ENCODE results near the gene ERAL1.
"Not testable (repeated sequence)": the region's sequence is repeated elsewhere in the genome, so short reads cannot be mapped to it uniquely, and the experiment has no call there.

Gene ERAL1

DNA sequence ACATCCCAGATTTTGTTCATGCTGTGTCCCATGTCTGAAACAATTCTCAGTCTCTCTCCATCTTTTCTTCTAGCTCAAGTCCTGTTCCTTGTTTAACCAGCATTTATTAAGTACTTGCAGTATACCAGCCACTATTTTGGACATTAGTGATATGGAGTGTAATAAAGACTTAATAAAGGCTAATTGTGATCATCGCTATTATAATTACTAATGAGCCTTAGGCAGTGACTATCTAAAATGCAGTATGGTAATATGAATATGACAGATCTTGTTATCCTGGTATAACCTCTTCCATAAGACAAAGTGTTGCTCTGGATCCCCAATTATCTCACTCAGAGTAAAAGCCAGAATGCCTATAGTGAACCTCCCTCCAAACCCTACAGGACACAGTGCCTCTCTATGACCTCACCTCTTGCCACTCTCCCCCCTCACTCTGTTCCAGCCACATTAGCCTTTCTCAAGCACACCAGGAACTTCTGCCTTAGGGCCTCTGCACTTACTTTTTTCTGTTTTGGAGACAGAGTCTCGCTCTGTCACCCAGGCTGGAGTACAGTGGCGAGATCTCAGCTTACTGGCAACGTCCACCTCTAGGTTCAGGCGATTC lies 44.5 kb downstream of the ERAL1 start:
- no peak for DNase-seq (ENCODE audit: low read depth in 2 of 2)

DNA sequence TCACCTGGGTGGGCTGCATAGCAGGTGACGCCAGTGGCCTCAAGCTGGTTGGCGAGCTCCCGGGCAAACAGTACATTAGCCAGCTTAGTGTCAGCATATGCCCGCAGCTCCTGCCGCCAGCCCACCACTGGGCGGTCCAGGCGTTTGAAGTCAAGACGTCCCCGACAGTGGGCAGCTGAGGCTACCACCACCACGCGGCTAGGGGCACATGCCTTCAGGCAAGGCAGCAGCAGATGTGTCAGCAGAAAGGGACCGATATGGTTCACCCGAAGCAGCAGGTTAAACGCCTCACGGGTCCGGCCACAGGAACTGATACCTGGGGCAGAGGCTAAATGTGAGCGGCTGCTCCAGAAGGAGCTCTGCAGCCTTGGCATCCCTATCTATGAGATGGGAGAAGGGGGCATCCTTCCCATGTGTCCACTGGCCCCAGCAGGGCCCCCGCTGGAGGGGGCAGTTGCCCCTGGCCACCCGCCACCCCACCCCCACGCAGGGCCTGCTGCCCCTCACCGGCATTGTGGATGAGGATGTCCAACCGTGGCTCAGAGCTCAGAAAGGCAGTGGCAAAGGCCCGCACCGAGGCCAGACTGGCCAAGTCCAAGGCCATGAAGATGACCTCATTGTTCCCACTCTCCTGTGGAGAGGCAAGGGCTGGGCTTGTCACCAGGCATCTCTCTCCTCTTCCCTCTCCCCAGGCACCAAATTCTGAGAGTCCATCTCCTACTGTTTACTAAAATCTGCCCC lies 46.3 kb downstream of the ERAL1 start:
- no peak for DNase-seq (ENCODE audit: low read depth in 2 of 2)

DNA sequence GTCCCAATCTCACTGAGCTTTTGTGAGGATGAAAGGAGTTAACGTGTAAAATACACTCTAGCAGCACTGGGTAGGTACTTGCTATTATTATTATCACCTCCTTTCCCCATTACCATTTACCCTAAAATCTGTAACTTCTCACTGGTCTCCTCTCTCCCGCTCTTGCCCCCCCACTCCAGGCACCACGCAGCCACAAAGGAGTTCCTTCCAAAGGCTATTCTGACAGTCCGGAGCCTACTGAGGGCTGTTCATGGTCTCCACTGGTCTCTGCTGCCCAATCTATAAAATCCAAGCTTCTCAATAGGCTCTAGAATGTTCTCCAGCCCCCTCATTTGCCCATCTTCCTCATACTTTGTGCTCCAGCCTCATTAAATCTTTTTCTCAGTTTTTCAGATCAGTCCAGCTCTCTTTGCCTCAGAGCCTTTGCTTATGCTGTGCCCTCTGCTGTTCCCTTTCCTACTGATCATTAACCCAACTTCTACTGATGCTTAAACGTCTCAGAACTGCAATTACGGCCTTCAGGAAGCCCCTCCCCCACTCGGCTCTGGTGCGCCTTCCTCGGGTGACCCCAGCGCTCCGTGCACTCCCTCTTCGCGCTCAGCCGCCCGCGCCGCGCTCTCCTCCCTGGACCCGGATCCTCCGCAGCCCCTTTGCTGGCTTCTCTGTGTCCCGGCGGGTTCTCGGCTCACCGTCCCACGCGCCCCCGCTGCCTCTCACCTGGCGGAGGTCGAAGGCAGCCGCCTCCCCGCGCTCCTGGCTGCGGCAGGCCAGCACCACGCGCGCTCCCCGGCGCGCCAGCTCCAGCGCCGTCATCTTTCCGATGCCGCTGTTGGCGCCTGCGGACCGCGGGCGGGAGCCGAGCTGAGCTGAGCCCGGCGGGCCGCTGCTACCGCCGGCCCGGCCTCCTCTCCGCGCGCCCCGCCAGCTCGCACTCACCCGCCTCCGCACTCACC lies 47.3 kb downstream of the ERAL1 start:
- DNase-seq (ENCODE audit: low read depth in 2 of 2) = no peak

DNA sequence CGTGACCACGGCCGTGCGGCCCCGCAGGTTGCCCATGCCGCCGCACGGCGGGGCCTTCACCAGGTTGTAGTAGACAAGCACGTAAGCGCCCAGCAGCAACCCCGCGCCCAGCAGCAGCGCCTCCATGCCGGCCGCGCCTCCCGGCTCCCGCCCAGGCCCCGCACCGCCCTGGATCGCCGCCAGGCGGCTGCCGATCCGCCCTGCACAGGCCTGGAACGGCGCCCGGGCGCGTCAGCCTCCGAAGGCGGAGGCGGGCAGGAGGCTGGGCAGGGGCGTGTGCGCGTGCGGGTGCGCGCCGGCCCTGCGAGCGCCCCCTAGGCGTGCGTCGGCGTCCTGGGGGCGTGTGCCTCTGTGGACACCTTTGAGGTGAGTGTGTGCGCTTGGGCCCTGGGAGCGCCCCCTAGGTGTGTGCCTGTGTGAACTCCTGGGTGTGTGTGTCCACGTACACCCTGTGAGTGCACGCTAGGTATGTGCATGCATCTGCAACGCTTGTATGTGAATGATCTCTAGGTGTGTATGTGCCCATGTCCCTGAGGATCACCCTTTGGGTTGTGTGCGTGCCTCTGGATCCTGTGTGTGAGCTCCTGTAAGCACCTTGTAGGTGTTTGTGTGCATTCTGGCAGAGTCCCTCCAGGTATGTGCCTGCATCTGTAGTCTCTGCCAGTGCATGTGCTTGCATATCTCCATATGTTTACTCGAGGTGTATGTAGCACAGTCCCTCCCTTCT lies 48.2 kb downstream of the ERAL1 start, which contains the start of gene DHRS13:
TSS of gene DHRS13 (minus strand) at position 261 of the 727 bp plus-strand sequence. CDS start at position 126, 135 bp downstream.
- DNase-seq (ENCODE audit: low read depth in 2 of 2) = peak; percentile 82 to 84

DNA sequence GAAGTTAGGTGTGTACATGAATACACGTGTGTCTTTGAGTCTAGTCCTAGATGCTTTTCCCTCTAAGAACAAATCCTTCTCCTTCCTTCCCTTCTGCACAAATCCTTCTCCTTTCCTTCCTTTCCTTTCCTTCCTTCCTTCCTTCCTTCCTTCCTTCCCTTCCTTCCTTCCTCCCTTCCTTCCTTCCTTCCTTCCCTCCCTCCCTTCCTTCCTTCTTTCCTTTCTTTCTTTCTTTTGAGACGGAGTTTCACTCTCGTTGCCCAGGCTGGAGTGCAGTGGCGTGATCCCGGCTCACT lies 48.7 kb downstream of the ERAL1 start:
- DNase-seq (ENCODE audit: low read depth in 2 of 2) = not testable (repeated sequence)

DNA sequence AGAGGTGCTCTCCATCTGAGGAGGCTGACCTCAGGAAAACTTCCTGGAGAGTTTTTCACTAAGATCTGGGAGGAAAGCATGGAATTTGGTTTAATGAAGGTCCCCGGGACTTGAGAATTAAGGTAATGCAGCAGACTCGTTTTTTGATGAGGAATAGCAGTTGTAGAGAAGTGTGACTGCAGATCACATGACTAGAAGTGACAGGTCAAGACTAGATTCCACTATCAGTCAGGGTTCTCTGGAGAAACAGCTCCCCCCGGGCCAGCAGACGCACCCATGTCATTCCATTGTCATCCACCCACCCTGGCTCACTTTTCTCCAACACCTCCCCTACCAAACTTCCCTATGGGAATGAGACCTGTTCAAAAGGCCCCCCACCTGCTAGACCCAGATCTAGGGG lies 50.0 kb downstream of the ERAL1 start:
- DNase-seq (ENCODE audit: low read depth in 2 of 2) = no peak

DNA sequence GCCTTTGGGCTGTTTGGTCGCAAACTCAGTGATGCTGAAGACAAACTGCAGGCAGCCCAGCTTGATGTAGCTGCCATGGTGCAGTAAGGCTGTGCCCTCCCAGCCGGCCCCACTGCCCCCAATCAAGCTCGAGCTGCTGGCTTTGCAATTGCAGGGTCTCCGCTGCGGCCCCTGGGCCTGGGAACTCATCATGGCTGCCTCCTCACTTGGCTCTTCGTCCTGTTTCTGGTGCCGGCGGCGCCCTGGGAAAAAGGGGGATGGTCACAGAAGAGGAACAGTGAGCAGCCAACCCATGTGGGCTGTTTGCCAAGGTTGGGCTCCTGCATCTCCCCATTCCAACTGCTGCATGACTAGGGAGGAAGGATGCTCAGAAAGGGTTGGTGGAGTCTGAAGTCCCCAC lies 51.5 kb downstream of the ERAL1 start:
- DNase-seq (ENCODE audit: low read depth in 2 of 2) = no peak

DNA sequence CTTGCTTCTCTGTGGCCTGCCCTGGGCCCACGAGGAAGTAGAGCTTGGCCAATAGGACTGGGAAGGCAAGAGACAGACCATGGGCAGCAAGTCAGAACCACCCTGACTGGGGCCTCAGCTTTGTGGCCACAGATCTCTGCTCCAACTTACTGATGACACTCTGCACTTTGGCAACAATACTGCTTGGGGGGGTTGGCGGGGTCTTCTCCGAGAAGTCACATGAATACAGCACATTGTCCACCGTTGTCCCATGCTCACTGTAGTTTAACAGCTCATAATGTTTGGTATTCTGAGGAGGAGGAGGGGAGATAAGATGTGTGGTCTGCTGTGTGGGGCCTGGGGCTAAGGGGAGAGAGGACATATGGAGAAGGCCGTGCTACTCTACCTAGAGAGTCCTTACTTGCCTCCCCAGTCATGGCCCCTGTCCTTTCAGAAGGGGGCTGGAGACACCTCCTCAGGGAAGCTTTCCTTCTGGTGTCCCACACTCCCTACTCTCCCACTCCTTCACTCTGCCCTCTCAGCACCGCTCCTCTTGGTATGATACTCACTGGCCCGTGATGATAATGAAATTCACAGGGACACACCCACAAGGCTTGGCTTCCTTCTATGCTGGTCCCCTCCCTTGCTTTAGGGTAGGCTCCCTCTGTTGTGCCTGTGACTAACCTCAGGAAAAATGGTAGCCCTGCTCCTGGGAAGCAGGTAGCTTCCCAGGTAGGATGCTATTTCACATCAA lies 52.1 kb downstream of the ERAL1 start:
- DNase-seq (ENCODE audit: low read depth in 2 of 2) = no peak

DNA sequence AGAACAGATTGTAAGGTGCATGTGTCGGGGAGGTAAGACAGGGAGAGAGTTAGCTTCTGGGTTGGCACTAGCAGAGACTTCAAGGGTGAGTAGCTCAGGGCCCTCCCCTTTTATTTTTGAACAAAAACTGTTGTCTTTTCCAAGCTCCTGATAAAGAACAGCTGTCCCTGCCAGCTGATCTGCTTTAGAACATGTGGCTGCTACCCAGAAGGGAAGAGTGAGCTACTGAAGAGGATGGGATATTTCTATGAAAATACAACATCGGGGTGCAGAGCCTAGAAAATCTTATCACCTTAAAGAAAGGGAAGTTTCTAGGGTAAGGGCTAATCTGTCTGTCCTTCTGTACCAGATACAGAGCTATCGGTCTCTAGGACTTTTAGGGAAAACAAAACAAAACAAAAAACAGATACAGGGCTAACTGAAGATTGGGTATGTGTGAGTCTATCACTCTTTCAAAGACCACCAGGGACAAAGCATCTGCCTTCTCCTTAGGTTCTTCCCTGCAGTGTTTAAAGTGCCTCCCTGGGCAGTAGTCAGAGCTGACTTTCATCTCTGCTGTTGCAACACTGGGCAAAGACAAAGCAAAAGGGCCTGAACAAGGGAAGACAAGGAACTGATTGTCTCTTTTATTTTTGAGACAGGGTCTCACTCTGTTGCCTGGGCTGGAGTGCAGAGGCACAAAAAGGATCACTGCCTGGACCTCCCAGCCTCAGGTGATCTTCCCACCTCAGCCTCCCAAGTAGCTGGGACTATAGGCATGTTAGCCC lies 53.1 kb downstream of the ERAL1 start:
- DNase-seq (ENCODE audit: low read depth in 2 of 2) = no peak

DNA sequence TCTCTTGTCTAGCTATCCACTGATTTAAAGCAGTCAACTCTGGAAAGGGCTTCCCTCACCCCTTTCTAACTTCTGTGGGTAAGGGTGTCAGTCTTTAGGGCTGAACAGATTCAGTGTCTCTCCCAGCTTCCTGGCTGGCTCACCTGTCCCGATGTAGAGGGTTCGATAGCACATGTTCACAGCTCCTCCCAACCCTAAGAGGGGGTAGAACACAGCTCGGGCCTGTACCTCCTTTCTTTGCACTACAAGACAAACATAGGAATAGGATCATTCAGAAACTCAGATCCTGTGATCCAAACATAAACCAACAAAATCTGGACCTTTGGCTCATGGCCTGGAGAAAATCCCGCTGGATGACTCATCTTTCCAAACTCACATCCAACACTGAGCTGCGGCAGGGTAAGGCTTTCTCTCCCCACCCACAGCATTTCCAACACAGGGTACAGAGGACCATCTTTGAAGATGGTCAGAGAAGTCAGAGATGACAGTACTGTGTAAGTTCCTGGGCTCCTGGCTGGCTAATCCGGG lies 53.9 kb downstream of the ERAL1 start:
- DNase-seq (ENCODE audit: low read depth in 2 of 2) = no peak

DNA sequence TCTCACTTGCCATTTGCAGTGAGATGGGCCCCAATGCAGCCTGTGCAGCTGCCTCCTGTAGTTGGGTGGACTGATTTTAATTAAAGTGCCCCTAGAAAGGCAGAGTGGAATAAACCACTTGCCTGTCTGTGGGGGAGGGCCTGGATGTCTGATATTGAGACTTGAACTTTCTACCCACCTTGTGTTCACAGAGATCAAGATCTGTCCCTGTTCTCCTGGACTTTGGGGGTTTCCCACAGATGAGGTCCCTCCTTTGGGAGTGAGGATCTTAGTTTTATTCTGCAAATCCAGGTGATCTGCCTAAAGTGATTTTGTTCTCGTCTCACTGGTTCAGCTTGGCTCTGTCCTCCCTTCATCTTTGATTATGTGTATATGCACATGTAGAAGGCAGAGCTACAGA lies 55.7 kb downstream of the ERAL1 start:
- no peak for DNase-seq (ENCODE audit: low read depth in 2 of 2)
